Astrocyte (in vitro differentiated cells and primary cell): ENCODE data around the gene CLHC1.
"Not testable (repeated sequence)": the region's sequence is repeated elsewhere in the genome, so short reads cannot be mapped to it uniquely, and the experiment has no call there.

Experiments
- EZH2 ChIP-seq: IDR thresholded peaks from 2 replicates; pipeline ENCODE4 v1.6.1; 2012; ENCODE audit warnings: mild to moderate bottlenecking, low read length, inconsistent platforms; ENCODE audit not compliant: insufficient read depth
- TF ChIP-seq, protein P1 (sequence below): IDR thresholded peaks from 2 replicates; pipeline ENCODE4 v1.5.1; 2011; ENCODE audit warnings: low read depth, mild to moderate bottlenecking, inconsistent platforms, low read length, moderate library complexity; ENCODE audit not compliant: insufficient read depth

GRCh38 chr2:55279859-55280424, 47.8 kb upstream of the CLHC1 start:
- TF ChIP-seq, protein P1, sequence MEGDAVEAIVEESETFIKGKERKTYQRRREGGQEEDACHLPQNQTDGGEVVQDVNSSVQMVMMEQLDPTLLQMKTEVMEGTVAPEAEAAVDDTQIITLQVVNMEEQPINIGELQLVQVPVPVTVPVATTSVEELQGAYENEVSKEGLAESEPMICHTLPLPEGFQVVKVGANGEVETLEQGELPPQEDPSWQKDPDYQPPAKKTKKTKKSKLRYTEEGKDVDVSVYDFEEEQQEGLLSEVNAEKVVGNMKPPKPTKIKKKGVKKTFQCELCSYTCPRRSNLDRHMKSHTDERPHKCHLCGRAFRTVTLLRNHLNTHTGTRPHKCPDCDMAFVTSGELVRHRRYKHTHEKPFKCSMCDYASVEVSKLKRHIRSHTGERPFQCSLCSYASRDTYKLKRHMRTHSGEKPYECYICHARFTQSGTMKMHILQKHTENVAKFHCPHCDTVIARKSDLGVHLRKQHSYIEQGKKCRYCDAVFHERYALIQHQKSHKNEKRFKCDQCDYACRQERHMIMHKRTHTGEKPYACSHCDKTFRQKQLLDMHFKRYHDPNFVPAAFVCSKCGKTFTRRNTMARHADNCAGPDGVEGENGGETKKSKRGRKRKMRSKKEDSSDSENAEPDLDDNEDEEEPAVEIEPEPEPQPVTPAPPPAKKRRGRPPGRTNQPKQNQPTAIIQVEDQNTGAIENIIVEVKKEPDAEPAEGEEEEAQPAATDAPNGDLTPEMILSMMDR: not testable (repeated sequence)
- TF ChIP-seq EZH2: not testable (repeated sequence)
